ENCODE measurements around the gene MLLT1.

Gene MLLT1

DNA sequence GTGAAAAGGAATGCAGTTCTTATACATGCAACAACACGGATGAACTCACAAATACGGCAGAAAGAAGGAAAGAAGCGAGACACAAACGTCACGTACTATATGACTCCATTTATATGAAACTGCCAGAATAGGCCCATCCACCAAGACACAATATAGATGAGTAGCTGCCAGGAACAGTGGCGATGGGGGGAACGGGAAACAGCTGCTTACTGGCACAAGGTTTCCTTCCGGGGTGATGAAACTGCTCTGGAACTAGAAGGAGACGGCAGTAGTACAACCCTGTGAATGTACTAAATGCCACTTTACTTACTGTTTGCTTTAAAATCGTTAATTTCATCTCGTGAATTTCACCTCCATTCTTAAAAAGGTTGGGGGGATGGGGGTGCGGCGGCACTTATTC lies 28.9 kb downstream of the MLLT1 start:
- H3K36me3 Mint-ChIP-seq: peaks cover 15% of the 10 kb centered on the region
- DNase-seq (ENCODE audit: low spot score in 2 of 2): no peak
- H3K4me1 Mint-ChIP-seq: peaks cover 39% of the 10 kb centered on the region
- no peaks in the 10 kb centered on the region for H3K9me3 Mint-ChIP-seq
- ATAC-seq: no peak
- no peak overlapping the region for H3K4me3 Mint-ChIP-seq
- peak overlapping the region; percentile 90 for H3K27ac Mint-ChIP-seq

DNA sequence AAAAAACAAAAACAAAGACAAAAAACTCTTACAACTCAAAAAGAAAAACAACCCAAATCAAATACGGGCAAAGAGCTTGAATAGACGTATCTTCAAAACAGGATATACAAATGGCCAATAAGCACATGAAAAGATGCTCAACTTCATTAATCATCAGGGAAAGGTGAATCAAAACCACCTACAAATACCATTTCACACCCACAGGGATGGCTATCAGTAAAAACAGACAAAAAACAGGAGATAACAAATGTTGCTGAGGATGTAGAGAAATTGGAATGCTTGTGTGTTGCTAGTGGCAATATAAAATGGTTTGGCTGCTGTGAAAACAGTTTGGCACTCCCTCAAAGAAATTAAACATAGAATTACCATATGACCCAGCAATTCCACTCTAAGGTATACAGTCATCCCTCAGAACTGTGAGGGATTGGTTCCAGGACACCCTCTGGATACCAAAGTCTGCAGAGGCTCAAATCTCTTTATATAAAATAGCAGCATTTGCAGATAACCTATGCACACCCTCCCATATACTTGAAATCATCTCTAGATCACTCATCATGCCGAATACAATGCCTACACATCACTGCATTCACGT lies 29.7 kb downstream of the MLLT1 start:
- Mint-ChIP-seq H3K4me3 (no peak overlapping the region), H3K4me1 (peaks cover 43% of the 10 kb centered on the region), H3K27ac (peak overlapping the region; percentile 90), H3K9me3 (no peaks in the 10 kb centered on the region), H3K36me3 (peaks cover 18% of the 10 kb centered on the region)
- ATAC-seq (peak; percentile 54), DNase-seq (ENCODE audit: low spot score in 2 of 2) (no peak)

DNA sequence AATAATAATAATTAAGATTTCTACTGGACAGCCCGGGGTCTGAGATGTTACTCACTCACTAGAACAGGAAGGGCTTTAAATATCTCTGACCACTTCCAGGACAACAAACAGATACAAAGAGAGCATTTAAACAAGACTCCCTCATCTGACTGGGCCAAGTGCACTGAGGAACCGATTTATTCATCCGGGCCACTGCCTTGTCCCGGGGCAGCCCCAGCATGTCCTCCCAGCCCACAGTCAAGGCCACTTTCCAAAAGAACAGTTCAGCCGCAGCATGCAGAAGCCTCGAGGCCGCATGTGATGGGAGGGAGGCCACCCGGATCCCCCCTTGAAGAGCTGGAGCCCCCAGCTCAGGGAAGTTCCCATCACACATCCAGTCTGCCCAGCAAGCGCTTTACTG lies 30.5 kb downstream of the MLLT1 start:
- H3K9me3 Mint-ChIP-seq: no peaks in the 10 kb centered on the region
- no peak for DNase-seq (ENCODE audit: low spot score in 2 of 2)
- H3K4me3 Mint-ChIP-seq: no peak overlapping the region
- H3K36me3 Mint-ChIP-seq: peaks cover 19% of the 10 kb centered on the region
- ATAC-seq: no peak
- H3K27ac Mint-ChIP-seq: peak overlapping the region; percentile 90
- H3K4me1 Mint-ChIP-seq: peaks cover 49% of the 10 kb centered on the region

DNA sequence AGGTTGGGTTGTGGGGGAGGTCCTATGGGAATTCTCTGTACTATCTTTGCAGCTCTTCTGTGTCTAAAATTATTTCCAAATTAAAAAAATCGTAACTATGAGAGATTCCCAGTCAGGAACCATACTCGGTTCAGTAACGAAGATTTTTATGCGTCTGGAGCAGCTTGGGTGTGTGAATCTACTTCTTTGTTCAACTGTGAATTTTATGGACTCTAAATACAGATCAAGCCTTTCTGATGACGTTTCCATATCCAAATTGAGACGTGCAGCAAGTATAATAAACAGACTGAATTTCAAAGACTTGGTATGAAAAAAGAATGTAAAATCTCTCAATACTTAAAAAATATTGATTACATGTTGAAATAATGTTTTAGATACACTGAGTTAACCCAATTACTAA lies 30.9 kb downstream of the MLLT1 start:
- DNase-seq (ENCODE audit: low spot score in 2 of 2) (no peak), ATAC-seq (no peak)
- no peak overlapping the region for H3K4me3 Mint-ChIP-seq
- H3K36me3 Mint-ChIP-seq: peaks cover 21% of the 10 kb centered on the region
- no peaks in the 10 kb centered on the region for H3K9me3 Mint-ChIP-seq
- H3K27ac Mint-ChIP-seq: peak overlapping the region; percentile 45
- H3K4me1 Mint-ChIP-seq: peaks cover 53% of the 10 kb centered on the region

DNA sequence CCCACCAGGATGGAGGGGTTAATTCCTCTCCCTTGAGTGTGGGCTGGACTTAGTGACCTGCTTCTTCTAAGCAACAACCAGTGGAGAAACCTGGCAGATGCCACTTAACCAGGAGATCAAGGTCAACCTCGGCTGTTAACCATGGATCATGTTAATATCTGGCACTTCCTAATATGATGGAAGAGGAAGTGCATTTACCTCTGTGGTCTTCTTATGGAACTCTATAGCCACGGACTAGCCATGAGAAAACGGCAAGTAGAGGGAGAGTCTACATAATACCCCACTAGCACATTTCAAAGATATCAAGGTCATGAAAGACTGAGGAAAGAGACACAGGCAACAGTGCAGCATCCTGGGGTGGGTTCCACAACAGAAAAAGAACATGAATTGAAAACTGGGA lies 31.4 kb downstream of the MLLT1 start:
- Mint-ChIP-seq H3K9me3 (no peaks in the 10 kb centered on the region), H3K27ac (peak overlapping the region; percentile 45), H3K4me1 (peaks cover 55% of the 10 kb centered on the region), H3K36me3 (peaks cover 21% of the 10 kb centered on the region), H3K4me3 (no peak overlapping the region)
- DNase-seq (ENCODE audit: low spot score in 2 of 2): no peak
- no peak for ATAC-seq

DNA sequence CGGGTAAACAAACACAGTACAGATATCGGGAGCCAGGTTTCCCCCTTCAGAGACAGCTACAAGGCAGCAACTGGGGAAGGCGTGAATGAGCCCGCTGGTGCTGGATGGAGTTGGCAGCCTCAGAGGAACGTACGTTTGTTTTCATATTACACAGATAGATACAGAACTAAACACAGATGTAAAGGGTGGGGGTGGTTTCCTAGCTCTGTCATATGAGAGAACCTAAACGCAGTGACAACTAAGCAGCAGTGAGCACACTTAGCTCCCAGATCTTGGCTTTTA lies 32.8 kb downstream of the MLLT1 start:
- Mint-ChIP-seq H3K36me3 (peaks cover 13% of the 10 kb centered on the region), H3K27ac (peak overlapping the region; percentile 5), H3K4me1 (peaks cover 52% of the 10 kb centered on the region), H3K4me3 (no peak overlapping the region), H3K9me3 (no peaks in the 10 kb centered on the region)
- ATAC-seq (no peak), DNase-seq (ENCODE audit: low spot score in 2 of 2) (no peak)

DNA sequence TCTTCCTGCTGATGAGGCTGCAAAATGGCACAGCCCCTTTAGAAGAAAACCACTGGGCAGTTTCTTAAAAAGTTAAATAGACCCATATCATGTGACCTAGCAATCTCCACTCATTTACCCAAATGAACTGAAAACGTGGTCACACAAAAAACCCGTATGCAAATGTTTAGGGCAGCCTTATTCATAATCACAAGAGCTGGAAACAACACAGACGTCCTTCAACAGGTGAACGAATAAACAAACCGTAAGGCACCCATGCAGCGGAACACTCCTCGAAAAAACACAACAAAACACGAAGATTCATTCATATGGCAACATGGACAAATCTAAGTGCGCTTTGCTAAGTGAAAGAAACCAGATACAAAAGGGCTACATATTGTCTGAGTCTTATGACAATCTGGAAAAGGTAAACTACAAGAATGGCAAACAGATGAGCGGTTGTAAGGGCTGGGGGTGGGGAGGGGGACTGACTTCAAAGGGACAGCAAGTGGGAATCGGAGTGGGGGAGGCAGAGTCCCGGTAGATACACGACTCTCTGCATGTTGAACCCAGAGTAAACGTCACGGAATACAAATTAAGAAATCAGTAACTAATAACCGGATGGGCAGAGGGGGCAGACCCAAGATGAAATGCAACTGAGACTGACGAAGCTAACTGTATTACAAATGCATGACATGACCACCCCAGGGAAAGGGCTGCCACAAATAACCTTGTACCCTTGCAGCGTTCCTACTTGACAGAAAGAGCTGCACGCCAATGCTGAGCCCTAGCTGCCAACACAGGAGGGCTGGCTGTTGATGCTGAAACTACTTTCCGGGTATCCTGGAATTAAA lies 33.4 kb downstream of the MLLT1 start:
- H3K27ac Mint-ChIP-seq: peak overlapping the region; percentile 65
- ATAC-seq: no peak
- H3K36me3 Mint-ChIP-seq: peaks cover 13% of the 10 kb centered on the region
- DNase-seq (ENCODE audit: low spot score in 2 of 2): no peak
- H3K4me1 Mint-ChIP-seq: peaks cover 52% of the 10 kb centered on the region
- no peak overlapping the region for H3K4me3 Mint-ChIP-seq
- H3K9me3 Mint-ChIP-seq: no peaks in the 10 kb centered on the region

DNA sequence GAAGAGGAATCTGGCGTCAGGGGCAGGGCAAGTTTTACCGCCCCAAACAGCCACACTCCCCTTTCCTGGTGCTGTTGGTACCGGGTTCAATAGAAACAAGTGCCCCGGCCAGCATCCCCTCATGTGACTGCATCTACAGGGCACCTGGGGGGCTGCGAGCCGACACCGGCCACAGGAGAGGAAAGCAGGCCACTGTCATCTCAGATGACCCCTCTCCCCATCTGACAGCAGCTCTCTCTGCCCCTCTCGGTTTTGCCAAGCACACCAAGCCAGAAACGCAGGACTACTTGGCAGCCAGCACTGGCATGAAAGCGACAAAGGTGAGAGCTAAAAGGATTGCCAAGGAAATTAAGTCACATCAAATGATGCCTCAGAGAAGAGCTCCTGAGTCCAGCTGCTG lies 37.1 kb downstream of the MLLT1 start:
- H3K36me3 Mint-ChIP-seq: peaks cover 13% of the 10 kb centered on the region
- no peak for DNase-seq (ENCODE audit: low spot score in 2 of 2)
- no peak overlapping the region for H3K4me3 Mint-ChIP-seq
- H3K27ac Mint-ChIP-seq: peak overlapping the region; percentile 65
- H3K9me3 Mint-ChIP-seq: no peaks in the 10 kb centered on the region
- ATAC-seq: no peak
- H3K4me1 Mint-ChIP-seq: peaks cover 69% of the 10 kb centered on the region

DNA sequence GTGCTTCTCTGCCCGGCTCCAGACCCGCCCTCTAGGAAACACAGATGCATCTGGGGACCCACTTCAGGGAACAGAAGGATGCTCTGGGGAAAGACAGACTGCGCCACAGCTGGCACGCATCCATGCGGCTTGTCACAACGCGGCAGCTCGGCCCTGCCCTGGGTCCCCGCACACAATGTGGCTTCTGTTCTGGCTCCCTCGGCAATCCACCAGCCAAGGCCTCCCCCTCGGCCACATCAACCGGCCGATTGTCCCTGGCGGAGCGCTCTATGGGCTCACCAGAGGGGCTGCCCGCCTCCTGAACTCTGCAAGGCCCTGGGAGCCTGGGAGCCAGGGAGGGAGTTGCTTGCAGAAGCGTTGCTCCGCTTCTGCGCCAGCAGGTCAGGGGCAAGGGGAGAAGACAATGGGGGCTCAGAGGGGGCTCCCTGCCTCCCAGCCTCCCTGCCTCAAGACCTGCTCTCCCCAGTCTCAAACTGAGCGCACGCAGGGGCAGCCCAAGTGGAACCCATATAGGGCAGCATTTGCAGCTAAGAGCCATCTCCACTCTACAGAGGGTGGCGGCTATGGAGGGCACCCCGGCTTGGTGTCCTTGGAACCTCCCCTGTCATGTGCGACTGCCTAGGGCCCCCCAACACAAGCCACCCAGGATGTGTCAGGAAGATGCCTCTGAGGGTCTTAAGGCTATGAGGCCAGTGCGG lies 37.9 kb downstream of the MLLT1 start:
- ATAC-seq (no peak), DNase-seq (ENCODE audit: low spot score in 2 of 2) (no peak)
- H3K27ac Mint-ChIP-seq: no peak overlapping the region
- no peak overlapping the region for H3K4me3 Mint-ChIP-seq
- peaks cover 63% of the 10 kb centered on the region for H3K4me1 Mint-ChIP-seq
- H3K9me3 Mint-ChIP-seq: no peaks in the 10 kb centered on the region
- peaks cover 13% of the 10 kb centered on the region for H3K36me3 Mint-ChIP-seq

DNA sequence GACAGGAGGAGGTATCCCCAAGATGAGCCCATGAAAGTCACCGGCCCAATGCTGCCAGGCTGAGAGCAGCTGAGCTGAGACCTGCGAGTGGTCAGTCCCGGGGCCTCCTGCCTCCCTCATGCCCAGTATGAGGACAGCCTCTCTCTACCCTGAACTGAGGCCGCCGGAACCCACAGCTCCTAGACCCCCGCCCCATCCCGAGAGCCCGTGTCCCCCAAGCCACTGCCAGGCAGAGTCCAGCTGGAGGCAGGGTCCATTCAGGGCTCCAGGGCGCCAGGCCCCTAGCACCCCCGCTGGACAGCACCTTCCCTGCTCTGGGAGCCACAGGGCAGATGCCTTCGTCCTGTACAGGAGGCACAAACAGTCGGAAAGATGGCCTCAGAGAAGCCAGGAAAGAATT lies 38.7 kb downstream of the MLLT1 start:
- no peaks in the 10 kb centered on the region for H3K9me3 Mint-ChIP-seq

DNA sequence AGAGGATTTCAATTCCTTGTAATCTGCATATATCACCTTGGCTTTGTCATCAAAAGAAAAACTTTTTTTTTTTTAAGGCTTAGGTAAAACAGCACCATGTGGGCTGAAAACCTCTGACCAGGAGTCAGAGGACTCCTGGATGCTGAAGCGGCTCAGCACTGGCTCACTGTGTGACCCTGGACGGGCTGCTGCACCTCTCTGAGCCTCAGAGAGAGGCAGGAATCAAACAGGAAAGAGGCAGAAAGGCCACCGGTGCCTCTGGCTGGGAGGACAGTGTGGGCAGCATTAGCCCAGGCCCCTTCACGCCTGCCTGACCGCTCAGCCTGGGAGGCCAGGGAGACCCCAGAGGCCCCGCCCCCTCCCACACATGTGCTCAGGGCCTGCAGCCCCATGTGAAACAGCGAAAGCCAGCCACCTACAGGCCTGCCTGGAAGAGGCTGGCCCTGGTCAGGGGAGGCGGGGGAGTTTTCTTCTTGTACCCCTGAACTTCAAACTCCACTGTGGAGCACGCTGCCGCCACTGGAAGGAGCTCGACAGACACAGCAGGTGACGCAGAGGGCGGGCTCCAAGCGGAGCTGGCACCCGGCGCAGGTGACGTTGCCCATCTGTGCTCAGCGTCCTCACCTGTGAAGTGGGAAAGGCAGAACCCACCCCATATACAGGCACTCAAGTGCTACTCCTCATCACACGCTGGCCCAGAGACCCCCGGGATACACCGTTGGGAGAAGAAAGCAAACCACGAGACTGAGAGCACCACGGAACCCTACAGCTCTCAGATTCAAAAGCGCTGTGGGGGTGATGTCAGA lies 39.7 kb downstream of the MLLT1 start:
- H3K4me1 Mint-ChIP-seq: peaks cover 61% of the 10 kb centered on the region
- H3K9me3 Mint-ChIP-seq: no peaks in the 10 kb centered on the region
- no peak for DNase-seq (ENCODE audit: low spot score in 2 of 2)
- no peak overlapping the region for H3K4me3 Mint-ChIP-seq
- H3K36me3 Mint-ChIP-seq: peaks cover 10% of the 10 kb centered on the region
- no peak for ATAC-seq
- peak overlapping the region; percentile 74 for H3K27ac Mint-ChIP-seq

More for the DNA sequence above, 38.7 kb downstream of the MLLT1 start:
- Mint-ChIP-seq H3K4me1 (peaks cover 56% of the 10 kb centered on the region), H3K36me3 (peaks cover 13% of the 10 kb centered on the region), H3K27ac (peak overlapping the region; percentile 74), H3K4me3 (no peak overlapping the region)
- DNase-seq (ENCODE audit: low spot score in 2 of 2) (no peak), ATAC-seq (no peak)

DNA sequence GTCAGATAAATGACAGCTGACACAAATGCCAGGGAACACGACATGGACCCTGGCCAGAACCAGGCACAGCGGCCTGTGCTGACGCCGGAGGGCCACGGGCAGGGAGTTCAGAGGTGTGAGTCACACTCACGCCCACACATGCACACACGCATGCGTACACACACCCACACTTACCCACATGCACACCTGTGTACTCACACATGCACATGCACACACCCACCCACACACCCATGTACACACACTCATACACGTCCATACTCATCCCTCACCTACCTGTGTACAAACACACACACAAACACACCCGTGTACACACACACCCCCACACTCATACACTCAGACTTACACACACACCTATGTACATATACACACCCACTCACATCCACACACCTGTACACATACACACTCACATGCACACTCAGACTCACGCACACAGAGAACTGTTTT lies 40.4 kb downstream of the MLLT1 start:
- no peaks in the 10 kb centered on the region for H3K9me3 Mint-ChIP-seq
- peak overlapping the region; percentile 74 for H3K27ac Mint-ChIP-seq
- no peak overlapping the region for H3K4me3 Mint-ChIP-seq
- H3K36me3 Mint-ChIP-seq: peaks cover 3% of the 10 kb centered on the region
- DNase-seq (ENCODE audit: low spot score in 2 of 2): no peak
- peaks cover 62% of the 10 kb centered on the region for H3K4me1 Mint-ChIP-seq
- ATAC-seq: peak; percentile 2

DNA sequence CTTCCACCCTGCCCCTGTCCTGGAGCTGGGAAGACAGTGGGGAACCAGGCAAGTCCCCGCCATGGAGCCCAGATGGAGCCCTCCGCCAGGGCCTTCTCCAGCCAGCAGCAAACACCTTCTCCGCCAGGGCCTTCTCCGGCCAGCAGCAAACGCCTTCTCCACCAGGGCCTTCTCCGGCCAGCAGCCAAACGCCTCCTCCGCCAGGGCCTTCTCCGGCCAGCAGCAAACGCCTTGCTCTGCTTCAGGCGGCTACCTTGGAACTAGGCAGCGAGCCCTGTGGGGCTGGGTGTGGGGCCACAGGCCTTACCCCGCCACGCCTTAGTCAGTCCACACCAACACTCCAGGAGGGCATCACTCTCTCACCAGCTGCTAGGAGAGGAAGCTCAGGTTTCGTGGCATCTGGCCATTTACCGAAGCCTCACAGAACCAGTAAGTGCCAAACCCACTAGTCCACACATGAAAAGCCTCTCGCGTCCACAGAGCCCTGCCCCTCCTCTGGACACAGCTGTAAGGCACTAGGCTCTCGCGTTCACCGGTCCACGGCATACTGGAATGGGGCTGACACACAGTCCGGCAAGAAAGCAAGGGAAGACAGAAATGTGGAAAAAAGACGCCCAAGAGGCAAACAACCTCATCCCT lies 41.0 kb downstream of the MLLT1 start:
- ATAC-seq: no peak
- Mint-ChIP-seq H3K4me1 (peaks cover 57% of the 10 kb centered on the region), H3K9me3 (no peaks in the 10 kb centered on the region)

DNA sequence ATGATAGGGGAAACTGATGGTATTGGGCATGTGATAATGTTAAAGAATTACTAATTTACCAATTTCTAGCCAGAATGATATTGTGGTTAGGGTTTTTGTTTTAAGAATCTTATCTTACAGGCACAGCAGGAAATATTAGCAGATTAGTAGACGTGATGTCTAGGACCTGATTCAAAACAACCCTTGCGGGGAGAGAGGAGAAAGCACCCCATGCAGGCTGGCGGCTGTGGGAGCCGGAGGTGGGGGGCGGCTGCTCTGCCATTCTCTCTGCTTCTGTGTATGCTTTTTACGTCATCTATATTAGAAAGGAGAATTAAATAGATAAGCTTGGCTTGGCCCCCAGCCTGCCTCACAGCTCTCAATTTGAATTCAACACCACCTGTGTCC lies 41.5 kb downstream of the MLLT1 start:
- ATAC-seq (no peak), DNase-seq (ENCODE audit: low spot score in 2 of 2) (no peak)
- Mint-ChIP-seq H3K4me1 (peaks cover 52% of the 10 kb centered on the region), H3K27ac (peak overlapping the region; percentile 7), H3K9me3 (no peaks in the 10 kb centered on the region), H3K36me3 (no peaks in the 10 kb centered on the region), H3K4me3 (no peak overlapping the region)

More for the DNA sequence above, 41.0 kb downstream of the MLLT1 start:
- no peak for DNase-seq (ENCODE audit: low spot score in 2 of 2)
- H3K36me3 Mint-ChIP-seq: no peaks in the 10 kb centered on the region
- H3K27ac Mint-ChIP-seq: peak overlapping the region; percentile 74
- H3K4me3 Mint-ChIP-seq: no peak overlapping the region
